22Rv1 (cell line): ENCODE data around the gene SP110.

Experiments used
- CTCF ChIP-seq: fragments of 450-650 bp; IDR thresholded peaks from 2 replicates; pipeline ENCODE4 v1.5.1; 2017; ENCODE audit warnings: mild to moderate bottlenecking
- ZFX ChIP-seq: fragments of 450-650 bp; IDR thresholded peaks from 2 replicates; pipeline ENCODE4 v1.6.1; 2017; ENCODE audit warnings: antibody characterized with exemption, borderline replicate concordance

- no peak for TF ChIP-seq CTCF
- TF ChIP-seq ZFX: no peak
Measured at GRCh38 chr2:230144355-230144754, 75.4 kb downstream of the SP110 start.
